Ovary (tissue), 10 donors: Measurements from ENCODE around the gene VPS13A. TPM values are rescaled to one million over a fixed set of nuclear protein-coding genes. Genes with fewer than 3 reads are reported as not detected.
A peak's percentile ranks its signal among the peaks of the same experiment; 100 is the strongest.

Source experiments
- DNase-seq, 5 donors: peaks; one replicate each; pipeline ENCODE4 v3.0.0-alpha.2; 2019 to 2020
- H3K27ac ChIP-seq, 2 donors: fragments of 200-600 bp; one replicate each; pipeline versions ENCODE4 v1.5.1 to v1.8.0; 2019 to 2022
- H3K27me3 ChIP-seq: fragments of 200-600 bp; one replicate; pipeline ENCODE4 v1.8.0; 2022
- H3K36me3 ChIP-seq: fragments of 200-600 bp; sonication (generic); one replicate; pipeline ENCODE4 v1.5.1; 2019
- H3K4me1 ChIP-seq: one replicate; pipeline ENCODE4 v1.8.1; 2013; ENCODE audit warnings: mild to moderate bottlenecking, moderate library complexity; ENCODE audit not compliant: insufficient read depth
- H3K4me3 ChIP-seq: fragments of 200-600 bp; sonication (generic); one replicate; pipeline ENCODE4 v1.5.1; 2017
- H3K9me3 ChIP-seq, 2 donors: fragments of 200-600 bp in 1 of 2; sonication (generic) in 1 of 2; one replicate each; pipeline versions ENCODE4 v1.5.1 to v1.8.1; 2013 to 2019; ENCODE audit warnings: mild to moderate bottlenecking in 1 of 2, moderate library complexity in 1 of 2
- CTCF ChIP-seq, 3 donors: fragments of 450-650 bp in 2 of 3; fragments of 200-600 bp in 1 of 3; IDR thresholded peaks; one replicate each; pipeline versions ENCODE4 v1.5.1 to v1.8.0; 2016 to 2022; ENCODE audit warnings: antibody characterized with exemption in 3 of 3, mild to moderate bottlenecking in 1 of 3
- EP300 ChIP-seq: sonication (generic); formaldehyde crosslinking; IDR thresholded peaks from one replicate; pipeline ENCODE4 v1.6.1; 2017; ENCODE audit warnings: antibody characterized with exemption
- POLR2A ChIP-seq: fragments of 450-650 bp; IDR thresholded peaks from one replicate; pipeline ENCODE4 v1.6.1; 2017; ENCODE audit warnings: antibody characterized with exemption, mild to moderate bottlenecking, moderate library complexity
- WGBS, 3 donors: extraction: QIAGEN DNeasy Blood & Tissue Kit in 1 of 3; methylation state at CpG; one replicate each; pipeline versions ENCODE4 v1.1.5 to v1.1.7; 2013 to 2017; 5-methylcytosine and 5-hydroxymethylcytosine counted together
- intact Hi-C, 4 donors: fragments of 100-400 bp; cut with DNase I; formaldehyde crosslinking; loops; one replicate each; pipeline versions ENCODE4 v1.11.0 to v1.15.1; 2022 to 2023
- long read RNA-seq, 3 donors: library from polyadenylated mRNA in 2 of 3; unstranded in 2 of 3; transcript quantifications; one replicate each; pipeline ENCODE4 v2.0.0 and lab custom pipeline, GENCODE V29; 2021 to 2026
- polyA plus RNA-seq, 2 donors: library from polyadenylated mRNA; stranded (reverse); fragments of 200-250 nt in 1 of 2; fragments of 350-450 nt in 1 of 2; fragmentation: Illumina TruSeq in 1 of 2; extraction: RNeasy Lipid Tissue Mini Kit (QIAGEN cat#74804) in 1 of 2; gene quantifications; one replicate each; pipeline ENCODE4 v1.2.3, GENCODE V29; 2013 to 2014
- total RNA-seq, 7 donors: library from RNA; depleted of rRNA in 2 of 7; stranded (reverse); fragments of >200 nt in 2 of 7; fragmentation: NEBNext Ultra II Directional in 3 of 7; extraction: Animal tissue kit (Norgen Biotek cat#: 25700) in 3 of 7; gene quantifications; one replicate each; pipeline versions ENCODE4 v1.1.0 to v1.2.4, GENCODE V29; 2016 to 2023
- donor health status: DM: no; HTN: no; CAD: no; lungs with moderate emphysema.
- donor health status: DM: no; HTN: no; CAD: no.
- donor health status: Bipolar disorder and iron deficiency.
- donor health status: DM: yes; HTN: yes; CAD: no.
- donor health status: DM: no; HTN: no; CAD: no.
- donor health status: DM: yes; HTN: yes; CAD: no.

The VPS13A gene
- total RNA-seq: 10 to 100 TPM; 11.4 to 46.6 (median 13.6) TPM
- polyA plus RNA-seq: 10 to 100 TPM in 1 of 2 donors, 1 to 10 TPM in 1; 3.5 to 13.5 TPM
- long read RNA-seq, donor 1, partial matches to known transcripts: 11 of 14 reads
- long read RNA-seq, donor 1, other reads (novel, unspliced or antisense): 3 of 14 reads
- long read RNA-seq, donor 2, partial matches to known transcripts: 10 of 12 reads
- long read RNA-seq, donor 2, other reads (novel, unspliced or antisense): 0 of 12 reads
- long read RNA-seq, donor 3, partial matches to known transcripts: 0 of 3 reads
- long read RNA-seq, donor 3, other reads (novel, unspliced or antisense): 3 of 3 reads

GRCh38 chr9:77177143-77177893 lies at the start of gene VPS13A:
Gene VPS13A (plus strand): TSS chr9:77177534. CDS start chr9:77177705, 171 bp downstream.
- Histone ChIP-seq H3K27me3 (no peaks in the 10 kb centered on the region), H3K4me1 (peaks cover 1% of the 10 kb centered on the region), H3K9me3 (no peaks in the 10 kb centered on the region), H3K27ac (peak within 1 kb of the TSS; percentile 58 to 74), H3K36me3 (no peaks in the 10 kb centered on the region), H3K4me3 (peak within 1 kb of the TSS; percentile 85)
- intact Hi-C loops: loop anchor here in 1 of 4 donors (10.0 kb wide), 1 partner anchor 857 kb away; the partner anchor contains the start of gene GNAQ
- WGBS, 3 donors: 0% methylated on average over 74 to 89 of the region's 89 CpGs
- peak; percentile 91 to 94 (median 92) for DNase-seq
- TF ChIP-seq CTCF (IDR thresholded peaks at IDR 0.05): peak in 1 of 3 donors; percentile 26
- TF ChIP-seq EP300: no peak
- TF ChIP-seq POLR2A: peak; percentile 44

GRCh38 chr9:77128125-77128789 lies 49.1 kb upstream of the VPS13A start:
- H3K36me3 ChIP-seq: no peaks in the 10 kb centered on the region
- intact Hi-C loops: no loop called here
- WGBS, 3 donors: 21 to 38% (median 28%) methylated on average over 1 of the region's 1 CpG
- H3K27ac ChIP-seq: no peak overlapping the region
- no peak for DNase-seq
- TF ChIP-seq CTCF (IDR thresholded peaks at IDR 0.05) (no peak), POLR2A (no peak), EP300 (no peak)
- no peaks in the 10 kb centered on the region for H3K9me3 ChIP-seq
- H3K4me1 ChIP-seq: no peaks in the 10 kb centered on the region
- no peak overlapping the region for H3K4me3 ChIP-seq
- no peaks in the 10 kb centered on the region for H3K27me3 ChIP-seq

- intact Hi-C loops: no loop called here
- Histone ChIP-seq H3K4me1 (no peaks in the 10 kb centered on the region), H3K4me3 (no peak overlapping the region), H3K27me3 (no peaks in the 10 kb centered on the region), H3K27ac (no peak overlapping the region), H3K9me3 (no peaks in the 10 kb centered on the region), H3K36me3 (no peaks in the 10 kb centered on the region)
- WGBS, 3 donors: 6 to 13% (median 6%) methylated on average over 5 of the region's 5 CpGs
- TF ChIP-seq EP300 (no peak), CTCF (IDR thresholded peaks at IDR 0.05) (no peak), POLR2A (no peak)
- no peak for DNase-seq
These were observed 45.9 kb upstream of the VPS13A start for GRCh38 chr9:77131399-77131798.

GRCh38 chr9:77133011-77133410 lies 44.3 kb upstream of the VPS13A start:
- Histone ChIP-seq H3K4me3 (no peak overlapping the region), H3K27me3 (no peaks in the 10 kb centered on the region), H3K9me3 (no peaks in the 10 kb centered on the region), H3K36me3 (no peaks in the 10 kb centered on the region), H3K4me1 (no peaks in the 10 kb centered on the region), H3K27ac (no peak overlapping the region)
- DNase-seq: no peak
- TF ChIP-seq POLR2A (no peak), EP300 (no peak), CTCF (IDR thresholded peaks at IDR 0.05) (no peak)
- intact Hi-C loops: no loop called here
- 73 to 88% (median 81%) methylated on average over 1 of the region's 1 CpG for WGBS, 3 donors
